ENCODE data around the gene GPR3. TPM values are rescaled to one million over a fixed set of nuclear protein-coding genes. Genes with fewer than 3 reads are reported as not detected.

Gene GPR3
- polyA plus RNA-seq, 2 of the 4 experiments (the other 2 are of a cell fraction) = 0.76 to 1.7 TPM

DNA sequence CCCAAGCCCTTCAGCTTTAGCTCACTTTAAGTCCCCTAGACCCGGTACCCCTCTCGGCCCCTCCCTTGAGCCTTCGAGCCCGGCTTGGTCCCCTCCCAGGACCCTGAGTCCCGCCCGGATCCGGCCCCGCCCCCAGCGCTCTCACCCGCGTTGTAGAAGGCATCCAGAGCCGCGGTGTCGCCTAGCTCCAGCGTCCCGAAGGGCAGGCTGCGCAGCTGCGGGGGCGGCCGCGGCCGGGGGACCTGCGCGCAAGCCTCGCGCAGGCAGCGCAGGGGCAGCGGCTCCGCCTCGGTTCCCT is 26.4 kb upstream of the GPR3 start:
- CTCF ChIA-PET = interaction anchor here (0.6 to 10.3 kb wide), 19 partner anchors 11 to 240 kb away, joined by 3 to 130 read pairs (median 4); partner anchors contain the start of gene SYTL1
- WGBS (ENCODE audit: missing lambda C conversion rate) = 10% methylated on average over 2 of the region's 30 CpGs
- POLR2A ChIA-PET = interaction anchor here (0.6 to 2.1 kb wide), 6 partner anchors 9 to 986 kb away, joined by 4 to 13 read pairs (median 6); no protein-coding TSS in a partner anchor
- peak; percentile 51 for TF ChIP-seq POLR2A (IDR thresholded peaks at IDR 0.05; ENCODE audit: low read length)
- no peak for TF ChIP-seq RAD21 (conservative IDR thresholded peaks at IDR 0.05 in 1 of 2, IDR thresholded peaks at IDR 0.05 in 1 of 2)
- no peak for TF ChIP-seq POLR2AphosphoS2 (conservative IDR thresholded peaks at IDR 0.05; ENCODE audit: low read length)
- peak; percentile 79 for TF ChIP-seq RFX5 (IDR thresholded peaks at IDR 0.05)
- TF ChIP-seq JUN (IDR thresholded peaks at IDR 0.05) = 0 out of 5 replicates have a peak, but pooled peaks of 1 of the 2 experiments have one; percentile 25
- TF ChIP-seq MAZ (IDR thresholded peaks at IDR 0.05; ENCODE audit: borderline replicate concordance, low read depth, low read length) = no peak
- TF ChIP-seq EHF (CRISPR knock-in tag; IDR thresholded peaks at IDR 0.05) = no peak
- TF ChIP-seq, protein P1, sequence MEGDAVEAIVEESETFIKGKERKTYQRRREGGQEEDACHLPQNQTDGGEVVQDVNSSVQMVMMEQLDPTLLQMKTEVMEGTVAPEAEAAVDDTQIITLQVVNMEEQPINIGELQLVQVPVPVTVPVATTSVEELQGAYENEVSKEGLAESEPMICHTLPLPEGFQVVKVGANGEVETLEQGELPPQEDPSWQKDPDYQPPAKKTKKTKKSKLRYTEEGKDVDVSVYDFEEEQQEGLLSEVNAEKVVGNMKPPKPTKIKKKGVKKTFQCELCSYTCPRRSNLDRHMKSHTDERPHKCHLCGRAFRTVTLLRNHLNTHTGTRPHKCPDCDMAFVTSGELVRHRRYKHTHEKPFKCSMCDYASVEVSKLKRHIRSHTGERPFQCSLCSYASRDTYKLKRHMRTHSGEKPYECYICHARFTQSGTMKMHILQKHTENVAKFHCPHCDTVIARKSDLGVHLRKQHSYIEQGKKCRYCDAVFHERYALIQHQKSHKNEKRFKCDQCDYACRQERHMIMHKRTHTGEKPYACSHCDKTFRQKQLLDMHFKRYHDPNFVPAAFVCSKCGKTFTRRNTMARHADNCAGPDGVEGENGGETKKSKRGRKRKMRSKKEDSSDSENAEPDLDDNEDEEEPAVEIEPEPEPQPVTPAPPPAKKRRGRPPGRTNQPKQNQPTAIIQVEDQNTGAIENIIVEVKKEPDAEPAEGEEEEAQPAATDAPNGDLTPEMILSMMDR (IDR thresholded peaks at IDR 0.05) = no peak
- no peak for TF ChIP-seq USF2 (IDR thresholded peaks at IDR 0.05)
- Histone ChIP-seq H3K4me3 (peak overlapping the region; percentile 78), H3K4me2 (peak overlapping the region; percentile 95), H3K4me1 (peaks cover 14% of the 10 kb centered on the region), H3K27ac (peak overlapping the region; percentile 93 to 97), H3K9me3 (no peaks in the 10 kb centered on the region)
- peak; percentile 75 to 78 for DNase-seq (ENCODE audit: low read depth in 1 of 2, low spot score in 1 of 2)
- FAIRE-seq = no peak
- ATAC-seq = peak; percentile 71 to 77

GRCh38 chr1:27366411-27367159 is 25.8 kb upstream of the GPR3 start, which contains the start of gene MAP3K6:
TSS of gene MAP3K6 (minus strand) at chr1:27366961. CDS start at chr1:27366597, 364 bp downstream.
- ChIA-PET CTCF (interaction anchor here (0.6 to 10.3 kb wide), 22 partner anchors 11 to 372 kb away, joined by 3 to 130 read pairs (median 4); partner anchors contain the start of gene SYTL1), POLR2A (interaction anchor here (0.8 to 2.1 kb wide), 6 partner anchors 9 to 44 kb away, joined by 3 to 13 read pairs (median 4); no protein-coding TSS in a partner anchor)
- 6% methylated on average over 10 of the region's 67 CpGs for WGBS (ENCODE audit: missing lambda C conversion rate)
- FAIRE-seq = no peak
- Histone ChIP-seq H3K4me2 (peak within 1 kb of the TSS; percentile 95), H3K9me3 (no peaks in the 10 kb centered on the region), H3K4me1 (peaks cover 14% of the 10 kb centered on the region), H3K4me3 (peak within 1 kb of the TSS; percentile 78), H3K27ac (peak within 1 kb of the TSS; percentile 93 to 97)
- ATAC-seq = peak; percentile 70 to 81
- peak; percentile 70 to 82 for DNase-seq (ENCODE audit: low read depth in 1 of 2, low spot score in 1 of 2)
- TF ChIP-seq EHF (CRISPR knock-in tag; IDR thresholded peaks at IDR 0.05) (no peak), HOXA7 (CRISPR knock-in tag; IDR thresholded peaks at IDR 0.05) (no peak), FOSL2 (IDR thresholded peaks at IDR 0.05) (no peak), FOSL2 (CRISPR knock-in tag; IDR thresholded peaks at IDR 0.05) (no peak), RARB (CRISPR knock-in tag; IDR thresholded peaks at IDR 0.05) (no peak), EHMT2 (IDR thresholded peaks at IDR 0.05; ENCODE audit: low read depth) (no peak), CEBPB (IDR thresholded peaks at IDR 0.05) (no peak), PBX3 (IDR thresholded peaks at IDR 0.05) (no peak), EP300 (IDR thresholded peaks at IDR 0.05) (no peak), MAX (IDR thresholded peaks at IDR 0.05) (peak; percentile 55; the same call in 1 of the 2 replicates), JUNB (IDR thresholded peaks at IDR 0.05) (no peak), NFE2L2 (conservative IDR thresholded peaks at IDR 0.05; ENCODE audit: low read length) (no peak), TP53 (CRISPR knock-in tag; IDR thresholded peaks at IDR 0.05) (no peak), HDAC2 (IDR thresholded peaks at IDR 0.05) (no peak), MAZ (IDR thresholded peaks at IDR 0.05; ENCODE audit: borderline replicate concordance, low read depth, low read length) (no peak), POLR2A (IDR thresholded peaks at IDR 0.05; ENCODE audit: low read length) (peak; percentile 48), HMGXB4 (CRISPR knock-in tag; IDR thresholded peaks at IDR 0.05; ENCODE audit: borderline replicate concordance) (no peak), ZFP36 (IDR thresholded peaks at IDR 0.05; ENCODE audit: borderline replicate concordance, partially characterized antibody) (no peak)
- TF ChIP-seq, protein P2, sequence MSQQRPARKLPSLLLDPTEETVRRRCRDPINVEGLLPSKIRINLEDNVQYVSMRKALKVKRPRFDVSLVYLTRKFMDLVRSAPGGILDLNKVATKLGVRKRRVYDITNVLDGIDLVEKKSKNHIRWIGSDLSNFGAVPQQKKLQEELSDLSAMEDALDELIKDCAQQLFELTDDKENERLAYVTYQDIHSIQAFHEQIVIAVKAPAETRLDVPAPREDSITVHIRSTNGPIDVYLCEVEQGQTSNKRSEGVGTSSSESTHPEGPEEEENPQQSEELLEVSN (IDR thresholded peaks at IDR 0.05; ENCODE audit: borderline replicate concordance, low read depth) = peak; percentile 67; the same call in 1 of the 2 replicates
- TF ChIP-seq, protein P3, sequence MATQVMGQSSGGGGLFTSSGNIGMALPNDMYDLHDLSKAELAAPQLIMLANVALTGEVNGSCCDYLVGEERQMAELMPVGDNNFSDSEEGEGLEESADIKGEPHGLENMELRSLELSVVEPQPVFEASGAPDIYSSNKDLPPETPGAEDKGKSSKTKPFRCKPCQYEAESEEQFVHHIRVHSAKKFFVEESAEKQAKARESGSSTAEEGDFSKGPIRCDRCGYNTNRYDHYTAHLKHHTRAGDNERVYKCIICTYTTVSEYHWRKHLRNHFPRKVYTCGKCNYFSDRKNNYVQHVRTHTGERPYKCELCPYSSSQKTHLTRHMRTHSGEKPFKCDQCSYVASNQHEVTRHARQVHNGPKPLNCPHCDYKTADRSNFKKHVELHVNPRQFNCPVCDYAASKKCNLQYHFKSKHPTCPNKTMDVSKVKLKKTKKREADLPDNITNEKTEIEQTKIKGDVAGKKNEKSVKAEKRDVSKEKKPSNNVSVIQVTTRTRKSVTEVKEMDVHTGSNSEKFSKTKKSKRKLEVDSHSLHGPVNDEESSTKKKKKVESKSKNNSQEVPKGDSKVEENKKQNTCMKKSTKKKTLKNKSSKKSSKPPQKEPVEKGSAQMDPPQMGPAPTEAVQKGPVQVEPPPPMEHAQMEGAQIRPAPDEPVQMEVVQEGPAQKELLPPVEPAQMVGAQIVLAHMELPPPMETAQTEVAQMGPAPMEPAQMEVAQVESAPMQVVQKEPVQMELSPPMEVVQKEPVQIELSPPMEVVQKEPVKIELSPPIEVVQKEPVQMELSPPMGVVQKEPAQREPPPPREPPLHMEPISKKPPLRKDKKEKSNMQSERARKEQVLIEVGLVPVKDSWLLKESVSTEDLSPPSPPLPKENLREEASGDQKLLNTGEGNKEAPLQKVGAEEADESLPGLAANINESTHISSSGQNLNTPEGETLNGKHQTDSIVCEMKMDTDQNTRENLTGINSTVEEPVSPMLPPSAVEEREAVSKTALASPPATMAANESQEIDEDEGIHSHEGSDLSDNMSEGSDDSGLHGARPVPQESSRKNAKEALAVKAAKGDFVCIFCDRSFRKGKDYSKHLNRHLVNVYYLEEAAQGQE (IDR thresholded peaks at IDR 0.05) = no peak

Data from A549 (cell line).